NCI-H2196 treated with DMSO at 0.1 percent for 48 hours (cell line): Measurements from ENCODE around the gene THEM4.
"Not testable (repeated sequence)": the region's sequence is repeated elsewhere in the genome, so short reads cannot be mapped to it uniquely, and the experiment has no call there.

Source experiments
- DNase-seq: peaks from one replicate; lab custom pipeline; 2025; ENCODE audit not compliant: unreplicated experiment; lab: John Stamatoyannopoulos, UW

The THEM4 gene

DNA sequence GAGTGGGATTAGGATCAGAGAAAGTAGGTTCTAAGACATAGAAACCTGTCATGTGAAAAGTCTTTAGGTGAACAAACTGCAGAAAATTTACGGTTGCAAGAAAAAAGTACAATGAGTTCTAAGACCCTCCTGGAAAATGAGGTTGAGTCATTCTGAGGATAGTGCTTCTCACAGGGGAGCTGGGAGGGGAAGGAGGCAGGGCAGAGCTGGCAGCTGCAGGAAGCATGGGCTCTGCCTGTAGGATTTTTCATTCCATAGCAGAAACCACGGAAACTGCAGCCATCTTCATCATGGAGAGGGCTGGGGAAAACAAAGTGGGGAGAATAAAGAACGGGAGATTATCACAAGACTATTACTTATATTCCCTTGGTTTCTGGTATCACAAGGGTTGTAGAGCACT is 25.8 kb upstream of the THEM4 start:
- DNase-seq, result no peak

DNA sequence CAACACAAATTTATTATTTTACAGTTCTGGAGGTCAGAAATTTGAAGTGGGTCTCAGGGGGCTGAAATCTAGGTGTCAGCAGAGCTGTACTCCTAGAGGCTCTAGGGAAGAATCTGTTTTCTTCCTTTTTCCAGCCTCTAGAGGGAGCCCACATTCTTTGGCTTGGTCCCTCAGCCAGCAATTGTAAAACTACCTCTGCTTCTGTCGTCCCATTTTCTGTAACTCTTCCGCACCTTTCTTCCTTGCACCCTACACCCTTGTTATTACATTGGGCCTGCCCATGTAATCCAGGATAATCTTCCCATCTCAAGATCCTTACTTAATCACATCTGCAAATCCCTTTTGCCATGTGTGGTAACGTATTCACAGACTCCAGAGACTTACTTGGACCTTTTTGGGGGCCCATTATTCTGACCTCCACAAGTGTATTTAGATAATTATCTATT is 24.8 kb upstream of the THEM4 start:
- DNase-seq, result peak; percentile 24

DNA sequence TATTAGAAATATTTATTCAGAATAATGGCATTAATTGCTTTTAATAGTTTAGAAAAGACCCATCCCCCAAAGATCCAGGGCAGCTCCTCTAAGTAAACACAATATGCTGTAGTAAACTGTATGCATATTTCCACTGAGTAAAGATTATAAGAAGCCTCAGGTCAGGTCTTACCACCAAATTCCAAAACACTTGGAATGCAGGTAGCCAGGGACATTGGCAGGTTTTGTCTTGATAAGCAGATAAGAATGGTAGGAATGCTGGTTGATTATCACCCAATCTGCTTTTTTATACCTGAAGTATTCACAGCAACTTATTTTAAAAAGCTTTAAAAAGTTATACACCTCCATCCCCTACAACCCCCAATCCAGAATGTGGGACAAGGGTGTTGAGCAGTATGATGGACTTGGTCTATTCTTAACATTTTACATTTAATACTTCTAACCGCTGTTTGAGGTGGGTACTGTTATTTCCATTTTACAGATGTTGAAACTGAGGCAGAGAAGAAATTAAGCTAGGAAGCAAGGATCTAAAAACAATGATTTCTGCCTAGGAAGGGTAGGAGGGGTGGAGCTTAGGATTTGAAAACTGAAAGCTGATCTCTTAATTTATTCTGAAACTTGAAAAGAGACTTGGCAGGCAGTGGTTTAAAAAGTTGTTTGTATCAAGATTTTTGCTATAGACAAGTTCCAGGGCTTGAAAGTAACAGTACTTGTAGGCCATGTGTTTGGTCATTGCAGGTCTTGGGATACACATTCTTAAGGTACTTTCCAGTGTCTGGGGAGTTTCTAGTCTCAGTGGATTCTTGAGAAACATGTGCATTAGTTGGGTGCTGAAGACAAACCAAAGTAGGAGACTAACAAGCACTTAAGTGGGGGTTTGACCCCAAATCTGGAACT is 15.6 kb upstream of the THEM4 start:
- no peak for DNase-seq

DNA sequence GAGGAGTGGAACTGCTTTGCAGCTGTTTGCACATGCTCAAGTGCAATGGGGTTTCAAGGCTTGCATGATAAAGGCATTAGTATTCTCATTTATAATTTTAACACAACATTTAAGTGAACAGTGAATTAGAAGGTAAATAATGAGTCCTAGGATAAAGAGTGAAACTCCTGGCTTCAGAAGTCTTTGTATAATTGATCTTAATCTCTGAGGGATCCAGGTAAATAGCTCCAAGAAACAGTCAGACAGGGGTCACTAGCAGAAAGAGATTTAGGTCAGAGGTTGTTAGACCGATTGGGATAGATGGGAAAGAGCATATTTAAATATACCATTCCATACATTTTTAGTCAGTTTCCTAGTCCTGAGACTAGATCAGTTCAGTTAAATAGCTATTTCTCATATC is 14.1 kb upstream of the THEM4 start:
- DNase-seq, result no peak

DNA sequence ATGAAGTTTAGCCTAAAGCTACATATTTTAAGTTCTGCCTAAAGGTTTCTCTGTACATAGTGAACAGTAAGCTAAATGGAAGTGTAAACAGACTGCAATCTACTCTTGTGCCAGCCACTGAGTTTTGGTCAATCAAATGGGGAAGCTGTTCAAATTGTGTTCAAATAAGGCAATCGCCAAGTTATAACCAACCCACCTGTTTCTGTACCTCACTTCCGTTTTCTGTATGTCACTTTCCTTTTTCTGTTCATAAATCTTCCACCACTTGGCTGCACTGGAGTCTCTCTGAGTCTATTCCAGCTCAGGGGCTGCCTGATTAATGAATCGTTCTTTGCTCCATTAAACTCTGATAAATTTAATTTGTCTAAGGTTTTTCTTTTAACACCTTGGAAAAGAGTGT is 10.8 kb upstream of the THEM4 start:
- no peak for DNase-seq

DNA sequence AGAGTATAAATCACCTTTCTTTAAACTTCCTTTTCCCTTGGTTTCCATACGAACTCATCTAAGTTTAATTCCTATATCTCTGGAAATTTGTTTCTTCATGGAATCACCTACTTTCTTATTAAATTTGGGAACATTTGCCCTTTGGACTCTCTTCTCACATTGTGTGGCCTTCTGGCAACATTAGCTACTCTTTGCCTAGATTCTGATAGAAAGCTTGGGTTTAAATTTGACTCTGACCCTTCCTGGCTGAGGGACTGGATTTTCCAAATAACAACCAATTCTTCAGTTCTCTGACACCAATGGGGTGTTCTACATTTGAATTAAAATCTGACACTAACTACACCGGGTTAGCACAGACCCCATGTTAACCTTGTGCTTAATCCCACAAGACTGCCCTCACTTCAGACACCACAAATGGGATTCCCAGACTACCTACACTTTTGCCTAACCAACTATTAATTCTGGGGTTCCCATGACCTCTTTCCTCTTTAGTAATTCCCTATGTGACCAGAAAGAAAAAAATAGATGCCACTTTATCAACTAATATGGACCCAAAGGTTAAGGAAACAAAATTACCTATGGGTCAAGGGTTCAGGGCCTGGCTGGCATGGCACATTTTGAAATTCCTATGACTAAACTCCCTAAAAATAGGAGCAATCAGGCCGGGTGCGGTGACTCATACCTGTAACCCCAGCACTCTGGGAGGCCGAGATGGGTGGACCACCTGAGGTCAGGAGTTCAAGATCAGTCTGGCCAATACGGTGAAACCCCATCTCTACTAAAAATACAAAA is 9.7 kb upstream of the THEM4 start:
- DNase-seq, result no peak

DNA sequence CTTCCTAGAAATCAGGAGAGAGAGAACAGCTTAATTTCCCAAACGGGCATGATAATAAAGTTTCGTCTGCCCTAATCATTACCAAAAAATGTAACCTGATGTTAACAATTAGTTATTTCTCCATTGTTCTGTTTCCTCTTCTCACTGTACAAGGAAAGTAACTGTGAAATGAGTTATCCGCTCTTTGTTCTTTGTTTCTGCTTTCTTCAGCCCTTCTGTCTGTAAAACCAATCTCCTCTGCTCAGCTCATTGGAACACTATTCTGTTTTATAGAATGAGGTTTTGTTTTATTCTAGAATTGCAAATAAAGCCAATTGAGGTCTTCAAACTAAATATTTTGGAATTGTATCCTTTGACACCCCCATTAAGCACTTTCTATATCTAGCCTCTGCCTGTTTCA is 8.8 kb upstream of the THEM4 start:
- no peak for DNase-seq

DNA sequence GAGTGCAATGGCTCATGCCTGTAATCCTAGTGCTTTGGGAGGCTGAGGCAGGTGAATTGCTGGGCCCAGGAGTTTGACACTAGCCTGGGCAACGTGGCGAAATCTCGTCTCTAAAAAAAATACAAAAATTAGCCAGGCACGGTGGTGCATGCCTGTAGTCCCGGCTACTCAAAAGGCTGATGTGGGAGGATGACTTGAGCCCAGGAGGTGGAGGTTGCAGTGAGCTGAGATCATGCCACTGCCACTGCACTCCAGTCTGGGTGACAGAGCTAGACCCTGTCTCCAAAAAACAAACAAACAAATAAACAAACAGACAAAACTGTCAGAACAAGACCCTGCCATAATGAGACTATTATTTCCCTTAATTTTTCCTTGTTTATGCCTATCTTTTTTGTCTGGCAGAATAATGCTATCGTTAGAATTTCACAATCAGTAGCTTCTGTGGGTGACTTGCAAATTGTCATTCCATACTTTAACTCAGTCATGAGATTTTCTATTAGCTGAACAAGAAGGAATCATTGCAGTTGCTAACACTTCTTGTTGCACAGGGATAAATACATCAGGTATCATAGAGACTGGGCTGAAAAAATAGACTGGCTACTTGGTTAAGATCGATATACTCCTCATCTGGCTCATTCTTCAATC is 7.5 kb upstream of the THEM4 start:
- DNase-seq, result no peak

DNA sequence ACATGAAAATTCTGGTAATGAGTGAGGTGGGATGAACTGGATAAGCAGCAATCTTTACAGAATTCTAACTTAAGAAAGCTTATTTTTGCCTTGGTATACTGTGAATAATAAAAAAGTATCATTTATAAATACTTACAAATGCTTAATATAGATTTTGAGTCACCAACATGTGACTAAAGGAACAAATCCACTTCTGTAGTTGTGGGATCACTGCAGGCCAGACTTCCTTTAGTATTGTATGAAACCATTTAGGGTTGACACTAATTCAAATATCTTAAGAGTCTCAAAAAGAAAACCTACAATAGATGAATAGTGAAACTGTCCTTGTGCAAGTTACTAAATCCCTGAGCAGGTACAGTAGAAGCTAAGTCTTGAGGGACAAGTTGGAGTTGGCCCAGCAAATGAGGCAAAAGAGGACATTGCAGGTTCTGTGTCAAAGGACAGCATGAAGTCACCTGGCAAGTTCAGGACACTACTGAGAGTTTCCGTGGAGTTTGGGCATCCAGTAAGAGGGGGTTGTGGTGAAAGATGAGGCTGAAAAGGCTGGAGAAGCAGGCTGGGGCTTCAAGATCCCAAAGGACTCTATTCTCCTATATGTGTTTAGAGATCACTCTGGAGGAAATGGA is 5.9 kb upstream of the THEM4 start:
- no peak for DNase-seq

DNA sequence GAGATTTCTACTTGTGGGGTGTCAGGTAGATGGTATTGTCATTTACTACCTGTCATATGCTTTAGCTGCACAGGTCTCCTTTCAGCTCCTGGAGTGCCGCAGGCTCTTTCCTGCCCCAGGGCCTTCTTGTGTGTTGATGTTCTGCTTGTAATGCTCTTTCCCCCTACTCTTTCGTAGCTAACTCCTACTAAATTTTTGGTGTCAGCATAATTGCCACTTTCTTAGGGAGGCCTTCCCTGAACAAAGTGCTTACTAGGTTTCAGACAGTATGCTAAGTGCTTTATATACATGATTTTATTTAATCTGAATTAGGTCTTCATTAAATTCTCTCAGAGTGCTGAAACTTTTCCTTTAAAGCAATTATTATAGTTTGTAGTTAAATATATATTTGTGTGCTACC is 4.8 kb upstream of the THEM4 start:
- no peak for DNase-seq

DNA sequence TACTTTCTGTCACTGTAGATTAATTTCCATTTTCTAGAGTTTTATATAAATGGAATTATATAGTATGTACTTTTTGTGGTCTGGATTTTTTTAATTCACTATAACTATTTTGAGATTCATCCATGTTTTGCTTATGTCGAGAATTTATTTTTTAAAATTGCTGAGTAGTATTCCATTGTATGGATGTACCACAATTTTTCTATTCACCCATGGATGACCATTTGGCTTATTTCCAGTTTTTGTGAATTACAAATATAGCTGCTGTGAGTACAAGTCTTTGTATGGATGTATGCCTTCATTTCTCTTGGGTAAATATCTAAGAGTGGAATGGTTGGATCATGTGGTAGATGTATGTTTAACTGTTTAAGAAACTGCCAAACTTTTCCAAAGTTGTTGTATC is 3.7 kb upstream of the THEM4 start:
- DNase-seq, result no peak

DNA sequence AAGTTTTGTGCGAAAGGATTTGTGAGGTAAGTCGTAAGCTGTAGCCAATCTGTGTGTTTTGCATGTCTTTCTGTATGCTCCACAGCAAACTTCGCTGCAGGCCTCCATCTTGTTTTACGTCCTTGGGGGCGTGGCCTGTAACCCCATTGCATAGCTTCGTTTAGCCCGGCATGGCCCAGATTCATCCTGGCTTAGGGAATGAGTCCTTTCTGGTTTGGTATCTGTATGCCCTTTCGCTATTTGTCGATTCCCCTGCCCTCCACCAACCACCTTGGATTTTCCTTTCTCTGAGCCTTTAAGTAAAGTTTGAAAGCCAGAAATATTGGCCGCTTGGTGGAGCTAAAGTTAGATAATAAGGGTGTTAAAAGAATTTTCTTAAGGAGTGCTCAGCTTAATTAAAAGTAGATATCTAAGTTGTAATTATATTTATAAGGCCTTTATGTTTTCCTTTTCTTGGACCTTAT is 1.1 kb downstream of the THEM4 start:
- no peak for DNase-seq

DNA sequence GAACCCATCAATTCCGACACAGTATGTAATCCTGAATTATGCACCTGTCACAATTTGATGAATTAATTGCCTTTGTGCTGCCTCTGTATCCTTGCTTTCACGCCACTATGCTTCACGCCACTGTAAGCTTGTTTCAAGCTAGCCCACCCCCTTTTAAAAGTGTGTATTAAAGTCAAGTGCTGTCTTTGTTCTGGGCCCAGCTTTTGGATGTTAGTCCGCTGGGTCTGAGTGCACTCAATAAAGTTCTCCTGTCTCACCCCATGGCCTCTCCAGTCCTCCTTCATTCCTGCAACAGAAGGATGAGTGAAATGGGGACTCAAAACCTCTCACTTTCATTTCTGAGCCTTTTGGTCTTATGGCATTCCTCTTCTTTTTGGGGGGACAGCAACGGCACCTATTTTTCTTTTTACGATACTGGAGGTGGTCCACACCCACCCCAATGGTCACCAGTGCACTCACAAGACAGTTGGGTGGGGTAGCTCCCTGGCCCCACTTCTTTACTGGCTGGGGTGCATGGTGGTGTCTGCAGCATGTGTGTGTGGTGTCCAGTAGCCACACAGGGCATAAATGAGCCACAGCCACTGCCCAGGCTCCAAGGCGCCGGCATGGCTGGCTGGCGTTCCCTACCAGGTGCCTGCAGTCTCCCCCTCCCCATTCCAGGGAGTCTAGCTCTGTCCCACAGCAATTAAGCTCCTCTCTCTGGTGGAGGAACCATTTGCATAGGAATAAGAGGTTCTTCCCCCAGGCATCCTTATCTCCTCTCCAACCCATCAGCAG is 1.8 kb downstream of the THEM4 start:
- no peak for DNase-seq

DNA sequence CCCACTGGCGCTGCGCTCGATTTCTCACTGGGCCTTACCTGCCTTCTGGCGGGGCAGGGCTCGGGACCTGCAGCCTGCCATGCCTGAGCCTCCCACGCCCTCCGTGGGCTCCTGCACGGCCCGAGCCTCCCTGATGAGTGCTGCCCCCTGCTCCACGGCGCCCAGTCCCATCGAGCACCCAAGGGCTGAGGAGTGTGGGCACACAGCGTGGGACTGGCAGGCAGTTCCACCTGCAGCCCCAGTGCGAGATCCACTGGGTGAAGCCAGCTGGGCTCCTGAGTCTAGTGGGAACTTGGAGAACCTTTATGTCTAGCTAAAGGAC is 3.0 kb downstream of the THEM4 start:
- not testable (repeated sequence) for DNase-seq

DNA sequence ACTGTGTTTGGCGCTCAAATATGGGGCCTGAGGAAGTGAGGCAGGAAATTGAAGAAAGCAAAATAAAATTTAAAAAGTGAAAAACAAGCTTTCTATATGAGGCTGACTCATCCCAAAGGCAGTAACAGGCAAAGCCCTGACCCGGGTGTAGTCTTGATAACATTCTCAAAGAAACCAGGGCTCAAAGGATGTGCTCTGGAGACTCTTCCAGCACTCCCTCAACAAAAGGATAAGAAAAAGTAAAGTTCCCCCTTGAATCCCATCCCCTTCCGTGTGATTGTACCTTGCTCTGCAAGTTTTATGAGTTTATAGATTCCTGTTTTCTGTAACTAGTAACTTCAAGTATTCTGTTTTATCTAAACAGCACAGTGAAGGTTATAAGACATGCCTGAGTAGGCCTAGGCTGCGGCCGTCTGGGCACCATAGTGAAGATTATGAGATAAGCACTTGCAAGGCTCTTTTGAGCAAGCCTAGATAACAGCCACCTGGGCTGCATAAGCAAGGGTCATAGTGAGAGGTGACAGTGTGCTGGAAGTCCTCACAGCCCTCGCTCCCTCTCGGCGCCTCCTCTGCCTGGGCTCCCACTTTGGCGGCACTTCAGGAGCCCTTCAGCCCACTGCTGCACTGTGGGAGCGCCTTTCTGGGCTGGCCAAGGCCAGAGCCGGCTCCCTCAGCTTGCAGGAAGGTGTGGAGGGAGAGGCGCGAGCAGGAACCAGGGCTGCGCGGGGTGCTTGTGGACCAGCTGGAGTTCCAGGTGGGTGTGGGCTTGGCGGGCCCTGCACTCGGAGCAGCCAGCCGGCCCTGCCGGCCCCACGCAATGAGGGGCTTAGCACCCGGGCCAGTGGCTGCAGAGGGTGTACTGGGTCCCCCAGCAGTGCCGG is 3.6 kb downstream of the THEM4 start:
- not testable (repeated sequence) for DNase-seq

DNA sequence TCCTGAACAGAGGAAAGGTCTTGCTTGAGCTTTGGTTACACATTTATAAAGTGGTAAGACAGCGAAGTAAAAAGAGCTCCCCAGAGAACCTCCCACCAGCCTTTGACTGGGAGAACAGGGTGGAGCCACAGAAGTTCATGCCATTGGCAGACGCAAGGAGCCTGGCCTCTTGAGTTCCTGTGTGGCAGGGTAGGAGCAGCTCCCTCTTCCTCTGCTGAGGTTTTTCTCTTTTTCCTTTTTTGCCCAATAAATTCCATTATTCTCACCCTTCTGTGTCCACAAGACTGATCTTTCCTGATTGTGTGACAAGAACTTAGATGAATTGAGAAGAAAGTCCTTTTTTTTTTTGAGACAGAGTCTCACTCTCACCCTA is 4.3 kb downstream of the THEM4 start:
- DNase-seq, result no peak

DNA sequence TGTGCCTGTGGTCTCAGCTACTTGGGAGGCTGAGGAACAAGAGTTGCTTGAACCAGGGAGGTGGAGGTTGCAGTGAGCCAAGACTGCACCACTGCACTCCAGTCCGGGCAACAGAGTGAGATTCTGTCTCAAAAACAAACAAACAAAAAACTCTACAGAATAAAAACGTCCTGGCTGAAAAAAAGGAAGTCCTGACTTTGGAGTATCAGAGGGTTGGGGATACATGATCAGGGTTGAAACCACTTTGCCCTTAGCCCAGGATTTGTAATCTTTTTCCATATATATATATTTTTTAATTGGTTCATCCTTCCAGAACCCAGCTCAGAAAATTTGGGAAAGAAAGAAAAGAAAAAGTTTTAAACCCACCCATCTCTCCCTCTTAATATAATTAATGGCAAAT is 6.5 kb downstream of the THEM4 start:
- no peak for DNase-seq

DNA sequence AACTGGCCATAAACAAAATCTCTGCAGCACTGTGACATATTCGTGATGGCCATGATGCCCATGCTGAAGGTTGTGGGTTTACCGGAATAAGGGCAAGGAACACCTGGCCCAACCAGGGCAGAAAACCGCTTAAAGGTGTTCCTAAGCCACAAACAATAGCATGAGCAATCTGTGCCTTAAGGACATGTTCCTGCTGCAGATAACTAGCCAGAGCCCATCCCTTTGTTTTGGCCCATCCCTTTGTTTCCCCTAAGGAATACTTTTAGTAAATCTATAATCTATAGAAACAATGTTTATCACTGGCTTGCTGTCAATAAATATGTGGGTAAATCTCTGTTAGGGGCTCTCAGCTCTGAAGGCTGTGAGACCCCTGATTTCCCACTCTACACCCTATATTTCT is 8.5 kb downstream of the THEM4 start:
- DNase-seq, result not testable (repeated sequence)

DNA sequence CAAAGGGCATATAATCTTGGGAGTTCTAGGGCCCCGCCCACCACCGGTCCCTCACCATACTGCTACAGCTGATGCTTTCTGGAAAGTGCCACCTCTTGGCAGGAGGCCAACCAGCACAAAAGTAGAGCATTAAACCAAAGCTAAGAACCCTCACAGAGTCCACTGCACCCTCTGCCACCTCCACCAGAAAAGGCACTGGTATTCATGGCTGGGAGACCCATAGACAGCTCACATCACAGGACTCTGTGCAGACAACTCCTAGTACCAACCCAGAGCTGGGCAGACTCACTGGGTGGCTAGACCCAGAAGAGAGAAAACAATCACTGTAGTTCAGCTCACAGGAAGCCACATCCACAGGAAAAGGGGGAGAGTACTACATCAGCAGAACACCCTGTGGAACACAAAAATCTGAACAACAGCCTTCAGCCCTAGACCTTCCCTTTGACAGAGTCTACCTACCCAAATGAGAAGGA is 10.8 kb downstream of the THEM4 start:
- no peak for DNase-seq
